Stimulated activated CD8-positive, alpha-beta memory T cell treated with anti-CD3 and anti-CD28 coated beads, Interleukin-15, amount 100 ng/mL, for 24 hours (primary cell): ENCODE measurements around the gene RIPK3.
"Not testable (repeated sequence)": the region's sequence is repeated elsewhere in the genome, so short reads cannot be mapped to it uniquely, and the experiment has no call there.

Experiments used
- DNase-seq: peaks from one replicate; pipeline ENCODE4 v3.0.0-alpha.2; 2020; ENCODE audit warnings: low read depth

Gene RIPK3

GRCh38 chr14:24369463-24369862, 29.7 kb upstream of the RIPK3 start:
- DNase-seq = no peak

- DNase-seq = no peak
Measured at GRCh38 chr14:24368562-24369252, 28.9 kb upstream of the RIPK3 start.

- no peak for DNase-seq
Measured at GRCh38 chr14:24368212-24368561, 28.4 kb upstream of the RIPK3 start.

- no peak for DNase-seq
Measured at GRCh38 chr14:24367514-24368211, 27.9 kb upstream of the RIPK3 start, which contains the start of gene NFATC4. TSS of gene NFATC4 (plus strand) at chr14:24368184. CDS start at chr14:24368341, 157 bp downstream.

- DNase-seq = no peak
Measured at GRCh38 chr14:24366721-24367513, 27.1 kb upstream of the RIPK3 start.

GRCh38 chr14:24366413-24366720, 26.6 kb upstream of the RIPK3 start:
- DNase-seq = no peak

GRCh38 chr14:24365600-24366412, 26.0 kb upstream of the RIPK3 start:
- DNase-seq = peak; percentile 37

GRCh38 chr14:24364841-24365240, 25.1 kb upstream of the RIPK3 start:
- DNase-seq = no peak

- no peak for DNase-seq
Measured at GRCh38 chr14:24363401-24363800, 23.6 kb upstream of the RIPK3 start.

- no peak for DNase-seq
Measured at GRCh38 chr14:24362241-24362960, 22.6 kb upstream of the RIPK3 start.

- no peak for DNase-seq
Measured at GRCh38 chr14:24361326-24361725, 21.5 kb upstream of the RIPK3 start.

GRCh38 chr14:24360281-24360680, 20.5 kb upstream of the RIPK3 start:
- no peak for DNase-seq

GRCh38 chr14:24356208-24356607, 16.4 kb upstream of the RIPK3 start:
- no peak for DNase-seq

- no peak for DNase-seq
Measured at GRCh38 chr14:24355009-24355408, 15.2 kb upstream of the RIPK3 start.

GRCh38 chr14:24354482-24354825, 14.7 kb upstream of the RIPK3 start:
- DNase-seq = not testable (repeated sequence)

- no peak for DNase-seq
Measured at GRCh38 chr14:24353559-24354481, 14.0 kb upstream of the RIPK3 start.

GRCh38 chr14:24351517-24351916, 11.7 kb upstream of the RIPK3 start:
- DNase-seq = no peak

- DNase-seq = no peak
Measured at GRCh38 chr14:24349742-24350141, 10.0 kb upstream of the RIPK3 start.

- DNase-seq = no peak
Measured at GRCh38 chr14:24348186-24348585, 8.4 kb upstream of the RIPK3 start.

GRCh38 chr14:24347134-24347533, 7.3 kb upstream of the RIPK3 start:
- DNase-seq = no peak
